ACC112 (cell line): Measurements from ENCODE around the gene NOXO1.

Source experiments
- H2AFZ ChIP-seq: fragments of 200-600 bp; sonication (generic); one replicate; pipeline ENCODE4 v1.6.0; 2017; ENCODE audit warnings: antibody characterized with exemption, low read length; ENCODE audit not compliant: unreplicated experiment
- H3K27ac ChIP-seq: fragments of 200-600 bp; sonication (generic); 2 replicates; pipeline ENCODE4 v1.5.1; 2014; ENCODE audit warnings: low read depth, mild to moderate bottlenecking, antibody characterized with exemption, low read length, moderate library complexity
- H3K27me3 ChIP-seq: fragments of 200-600 bp; sonication (generic); 2 replicates; pipeline ENCODE4 v1.6.1; 2014; ENCODE audit warnings: mild to moderate bottlenecking, antibody characterized with exemption, low read length, moderate library complexity, mixed read lengths; ENCODE audit not compliant: insufficient read depth
- H3K36me3 ChIP-seq: fragments of 200-600 bp; sonication (generic); 2 replicates; pipeline ENCODE4 v1.6.1; 2016; ENCODE audit warnings: mild to moderate bottlenecking, antibody characterized with exemption, low read length, moderate library complexity, mixed read lengths; ENCODE audit not compliant: insufficient read depth
- H3K4me1 ChIP-seq: fragments of 200-600 bp; sonication (generic); one replicate; pipeline ENCODE4 v1.6.1; 2016; ENCODE audit warnings: low read length, mixed read lengths; ENCODE audit not compliant: insufficient read depth, unreplicated experiment, control insufficient read depth
- H3K4me3 ChIP-seq: fragments of 200-600 bp; sonication (generic); 2 replicates; pipeline ENCODE4 v1.5.1; 2014; ENCODE audit warnings: mild to moderate bottlenecking, low read depth, low read length
- H3K79me2 ChIP-seq: fragments of 200-600 bp; sonication (generic); one replicate; pipeline ENCODE4 v1.6.0; 2016; ENCODE audit warnings: low read length; ENCODE audit not compliant: control insufficient read depth, unreplicated experiment, insufficient read depth

Gene NOXO1

GRCh38 chr16:2003231-2003826, 22.1 kb upstream of the NOXO1 start:
- Histone ChIP-seq H3K79me2 (peaks cover 54% of the 10 kb centered on the region), H3K27me3 (no peaks in the 10 kb centered on the region), H3K27ac (no peak overlapping the region), H3K4me3 (no peak overlapping the region), H3K36me3 (peaks cover 15% of the 10 kb centered on the region; the same call in 1 of the 2 replicates), H2AFZ (no peak overlapping the region), H3K4me1 (peaks cover 23% of the 10 kb centered on the region)

- Histone ChIP-seq H3K27me3 (no peaks in the 10 kb centered on the region), H3K4me1 (peaks cover 24% of the 10 kb centered on the region), H3K27ac (no peak overlapping the region), H3K36me3 (peaks cover 15% of the 10 kb centered on the region; the same call in 1 of the 2 replicates), H3K79me2 (peaks cover 46% of the 10 kb centered on the region), H3K4me3 (no peak overlapping the region), H2AFZ (no peak overlapping the region)
These were observed 21.3 kb upstream of the NOXO1 start for GRCh38 chr16:2002406-2003230.

- H3K27ac ChIP-seq = no peak overlapping the region
- no peak overlapping the region for H2AFZ ChIP-seq
- peaks cover 15% of the 10 kb centered on the region; the same call in 1 of the 2 replicates for H3K36me3 ChIP-seq
- peaks cover 19% of the 10 kb centered on the region for H3K4me1 ChIP-seq
- H3K4me3 ChIP-seq = no peak overlapping the region
- no peaks in the 10 kb centered on the region for H3K27me3 ChIP-seq
- peaks cover 37% of the 10 kb centered on the region for H3K79me2 ChIP-seq
These were observed 20.4 kb upstream of the NOXO1 start for GRCh38 chr16:2001456-2002355.

- Histone ChIP-seq H3K4me3 (no peak overlapping the region), H3K79me2 (peaks cover 31% of the 10 kb centered on the region), H3K27me3 (no peaks in the 10 kb centered on the region), H3K27ac (no peak overlapping the region), H2AFZ (no peak overlapping the region), H3K36me3 (peaks cover 15% of the 10 kb centered on the region; the same call in 1 of the 2 replicates), H3K4me1 (peaks cover 19% of the 10 kb centered on the region)
These were observed 19.8 kb upstream of the NOXO1 start for GRCh38 chr16:2001035-2001434.

GRCh38 chr16:1999866-2000514, 18.7 kb upstream of the NOXO1 start:
- Histone ChIP-seq H3K27ac (no peak overlapping the region), H3K36me3 (peaks cover 15% of the 10 kb centered on the region; the same call in 1 of the 2 replicates), H3K4me1 (peaks cover 19% of the 10 kb centered on the region), H3K27me3 (no peaks in the 10 kb centered on the region), H3K79me2 (peaks cover 20% of the 10 kb centered on the region), H3K4me3 (no peak overlapping the region), H2AFZ (no peak overlapping the region)

- Histone ChIP-seq H3K36me3 (peaks cover 15% of the 10 kb centered on the region; the same call in 1 of the 2 replicates), H3K27ac (no peak overlapping the region), H3K27me3 (no peaks in the 10 kb centered on the region), H3K4me1 (peaks cover 13% of the 10 kb centered on the region), H3K4me3 (no peak overlapping the region), H3K79me2 (peaks cover 11% of the 10 kb centered on the region), H2AFZ (no peak overlapping the region)
These were observed 17.9 kb upstream of the NOXO1 start for GRCh38 chr16:1998852-1999801.

- no peak overlapping the region for H3K27ac ChIP-seq
- H3K36me3 ChIP-seq = peaks cover 15% of the 10 kb centered on the region; the same call in 1 of the 2 replicates
These were observed 17.1 kb upstream of the NOXO1 start for GRCh38 chr16:1998360-1998835.

GRCh38 chr16:1997494-1998359, 16.5 kb upstream of the NOXO1 start:
- Histone ChIP-seq H3K4me1 (peaks cover 17% of the 10 kb centered on the region), H3K27ac (no peak overlapping the region), H3K36me3 (peaks cover 12% of the 10 kb centered on the region; the same call in 1 of the 2 replicates), H3K79me2 (no peaks in the 10 kb centered on the region), H3K27me3 (no peaks in the 10 kb centered on the region), H3K4me3 (no peak overlapping the region), H2AFZ (no peak overlapping the region)

More at GRCh38 chr16:1998360-1998835, 17.1 kb upstream of the NOXO1 start:
- H3K4me3 ChIP-seq = no peak overlapping the region
- no peaks in the 10 kb centered on the region for H3K27me3 ChIP-seq
- H3K79me2 ChIP-seq = peaks cover 6% of the 10 kb centered on the region
- H2AFZ ChIP-seq = no peak overlapping the region
- peaks cover 14% of the 10 kb centered on the region for H3K4me1 ChIP-seq

- H3K27ac ChIP-seq = no peak overlapping the region
- no peak overlapping the region for H3K4me3 ChIP-seq
- peaks cover 24% of the 10 kb centered on the region for H3K27me3 ChIP-seq
- H3K79me2 ChIP-seq = no peaks in the 10 kb centered on the region
- H3K36me3 ChIP-seq = no peaks in the 10 kb centered on the region
- H3K4me1 ChIP-seq = peaks cover 25% of the 10 kb centered on the region
- H2AFZ ChIP-seq = no peak overlapping the region
These were observed 12.5 kb upstream of the NOXO1 start for GRCh38 chr16:1993731-1994131.
